HCT116 (cell line): ENCODE data around the gene MEGF10.

Experiments
- CTCF ChIP-seq, 3 experiments: fragments of 200-600 bp in 1 of 3; sonication (generic) in 1 of 3; IDR thresholded peaks in 2 of 3; conservative IDR thresholded peaks in 1 of 3; 2 replicates each; pipeline ENCODE4 v1.5.1; 2012 to 2017; ENCODE audit warnings: low read depth in 2 of 3, low read length in 2 of 3, antibody characterized with exemption in 1 of 3, borderline replicate concordance in 1 of 3, control low read depth in 1 of 3, mild to moderate bottlenecking in 1 of 3, mixed read lengths in 1 of 3, mixed run types in 1 of 3, moderate library complexity in 1 of 3; ENCODE audit not compliant: insufficient read depth in 1 of 3
- MAX ChIP-seq: IDR thresholded peaks from 2 replicates; pipeline ENCODE4 v1.6.1; 2012
- POLR2A ChIP-seq: IDR thresholded peaks from 2 replicates; pipeline ENCODE4 v1.7.0; 2011; ENCODE audit warnings: borderline replicate concordance; ENCODE audit not compliant: insufficient read depth, insufficient read length; ENCODE audit errors: extremely low read depth
- SIN3A ChIP-seq: IDR thresholded peaks from 2 replicates; pipeline ENCODE4 v1.6.1; 2012; ENCODE audit warnings: low read depth

GRCh38 chr5:127254729-127255284 lies 35.8 kb upstream of the MEGF10 start:
- no peak for TF ChIP-seq POLR2A
- TF ChIP-seq SIN3A, result no peak
- no peak for TF ChIP-seq CTCF (IDR thresholded peaks at IDR 0.05 in 2 of 3, conservative IDR thresholded peaks at IDR 0.05 in 1 of 3; ENCODE audit: borderline replicate concordance in 1 of 3, insufficient read depth in 1 of 3, low read depth in 2 of 3, low read length in 2 of 3)
- no peak for TF ChIP-seq MAX
